Nephron (organoid): ENCODE measurements around the gene FNIP1.
"Not testable (repeated sequence)": the region's sequence is repeated elsewhere in the genome, so short reads cannot be mapped to it uniquely, and the experiment has no call there.

ENCODE experiments used
- H3K27ac Mint-ChIP-seq, 3 experiments: 2 replicates each; pipeline ENCODE4 v1.8.0; 2020; ENCODE audit warnings: mixed read lengths in 3 of 3, mild to moderate bottlenecking in 2 of 3, moderate library complexity in 1 of 3
- H3K27me3 Mint-ChIP-seq: 2 replicates; pipeline ENCODE4 v1.8.0; 2021; ENCODE audit warnings: low read depth, mild to moderate bottlenecking, moderate library complexity, mixed read lengths
- H3K36me3 Mint-ChIP-seq: 2 replicates; pipeline ENCODE4 v1.8.0; 2020; ENCODE audit warnings: low read depth, mixed read lengths
- H3K4me1 Mint-ChIP-seq: 2 replicates; pipeline ENCODE4 v1.8.0; 2020; ENCODE audit warnings: mixed read lengths
- H3K4me3 Mint-ChIP-seq, 3 experiments: 2 replicates each; pipeline ENCODE4 v1.8.0; 2020; ENCODE audit warnings: mild to moderate bottlenecking in 3 of 3, mixed read lengths in 3 of 3, moderate library complexity in 2 of 3
- H3K9me3 Mint-ChIP-seq: 2 replicates; pipeline ENCODE4 v1.8.0; 2020; ENCODE audit warnings: mixed read lengths
- CTCF ChIP-seq, 3 experiments: fragments of 200-600 bp; sonication (generic); IDR thresholded peaks; one replicate each; pipeline ENCODE4 v1.5.0; 2021; ENCODE audit warnings: antibody characterized with exemption in 3 of 3; ENCODE audit not compliant: unreplicated experiment in 3 of 3

The FNIP1 gene

GRCh38 chr5:131783874-131784273 lies 12.9 kb downstream of the FNIP1 start:
- Mint-ChIP-seq H3K4me3 (no peak overlapping the region), H3K9me3 (peaks cover 15% of the 10 kb centered on the region), H3K27ac (peak overlapping the region in 1 of 3 experiments; percentile 29), H3K36me3 (peaks cover 36% of the 10 kb centered on the region), H3K4me1 (no peaks in the 10 kb centered on the region), H3K27me3 (peaks cover 3% of the 10 kb centered on the region)
- no peak for TF ChIP-seq CTCF (IDR thresholded peaks at IDR 0.05; ENCODE audit: unreplicated experiment in 3 of 3)

- Mint-ChIP-seq H3K9me3 (peaks cover 15% of the 10 kb centered on the region), H3K4me3 (no peak overlapping the region), H3K27ac (peak overlapping the region in 1 of 3 experiments; percentile 29), H3K27me3 (peaks cover 3% of the 10 kb centered on the region), H3K4me1 (no peaks in the 10 kb centered on the region), H3K36me3 (peaks cover 36% of the 10 kb centered on the region)
- no peak for TF ChIP-seq CTCF (IDR thresholded peaks at IDR 0.05; ENCODE audit: unreplicated experiment in 3 of 3)
Measured at GRCh38 chr5:131783357-131783756, 13.5 kb downstream of the FNIP1 start.

- Mint-ChIP-seq H3K4me3 (no peak overlapping the region), H3K9me3 (peaks cover 18% of the 10 kb centered on the region), H3K4me1 (no peaks in the 10 kb centered on the region), H3K27ac (no peak overlapping the region), H3K36me3 (peaks cover 40% of the 10 kb centered on the region), H3K27me3 (peaks cover under 1% of the 10 kb centered on the region)
- no peak for TF ChIP-seq CTCF (IDR thresholded peaks at IDR 0.05; ENCODE audit: unreplicated experiment in 3 of 3)
Measured at GRCh38 chr5:131782717-131783116, 14.1 kb downstream of the FNIP1 start.

- not testable (repeated sequence) for H3K27ac Mint-ChIP-seq, H3K4me3 Mint-ChIP-seq, H3K27me3 Mint-ChIP-seq, H3K4me1 Mint-ChIP-seq
- H3K9me3 Mint-ChIP-seq, result peaks cover 15% of the 10 kb centered on the region
- H3K36me3 Mint-ChIP-seq, result peaks cover 36% of the 10 kb centered on the region
Measured at GRCh38 chr5:131778141-131778540, 18.7 kb downstream of the FNIP1 start.

- Mint-ChIP-seq H3K4me1 (peaks cover 6% of the 10 kb centered on the region), H3K27ac (peak overlapping the region in 1 of 3 experiments; percentile 13), H3K9me3 (peaks cover 10% of the 10 kb centered on the region), H3K36me3 (peaks cover 19% of the 10 kb centered on the region), H3K4me3 (no peak overlapping the region), H3K27me3 (no peaks in the 10 kb centered on the region)
- no peak for TF ChIP-seq CTCF (IDR thresholded peaks at IDR 0.05; ENCODE audit: unreplicated experiment in 3 of 3)
Measured at GRCh38 chr5:131776450-131776849, 20.4 kb downstream of the FNIP1 start.

- H3K4me3 Mint-ChIP-seq, result no peak overlapping the region
- H3K9me3 Mint-ChIP-seq, result peaks cover 3% of the 10 kb centered on the region
- peaks cover 8% of the 10 kb centered on the region for H3K36me3 Mint-ChIP-seq
- TF ChIP-seq CTCF (IDR thresholded peaks at IDR 0.05; ENCODE audit: unreplicated experiment in 3 of 3), result no peak
- no peak overlapping the region for H3K27ac Mint-ChIP-seq
- H3K4me1 Mint-ChIP-seq, result peaks cover 6% of the 10 kb centered on the region
- no peaks in the 10 kb centered on the region for H3K27me3 Mint-ChIP-seq
Measured at GRCh38 chr5:131774652-131775367, 22.0 kb downstream of the FNIP1 start.
